A673 (cell line): ENCODE data around the gene PLAC1.

Source experiments
- CTCF ChIP-seq: fragments of 300-800, 200-600 bp; sonication (generic); conservative IDR thresholded peaks from 2 replicates; pipeline ENCODE4 v1.5.1; 2017; ENCODE audit warnings: low read depth, mild to moderate bottlenecking, antibody characterized with exemption, low read length, moderate library complexity, mixed read lengths
- EZH2 ChIP-seq: fragments of 200-600 bp; sonication (generic); IDR thresholded peaks from 2 replicates; pipeline ENCODE4 v1.6.1; 2017; ENCODE audit warnings: borderline replicate concordance, low read depth, mild to moderate bottlenecking, mixed read lengths, antibody characterized with exemption, low read length; ENCODE audit not compliant: poor library complexity, severe bottlenecking

- TF ChIP-seq CTCF (no peak), EZH2 (no peak)
Measured at GRCh38 chrX:134529481-134529880, 128.8 kb downstream of the PLAC1 start.
